K562 (cell line): ENCODE results near the gene VEGFB. TPM values are rescaled to one million over a fixed set of nuclear protein-coding genes. Genes with fewer than 3 reads are reported as not detected.

ENCODE experiments used
- CBX1 ChIP-seq: sonication (generic); IDR thresholded peaks from 2 replicates; pipeline ENCODE4 v1.6.1; 2016; ENCODE audit warnings: antibody characterized with exemption, low read depth, mild to moderate bottlenecking
- CTCFL ChIP-seq: IDR thresholded peaks from 2 replicates; pipeline ENCODE4 v1.6.1; 2011; ENCODE audit warnings: borderline replicate concordance, low read depth, mild to moderate bottlenecking, moderate library complexity, low read length; ENCODE audit not compliant: insufficient read depth, poor library complexity, severe bottlenecking
- ELF2 ChIP-seq: fragments of 250-450 bp; sonication (Bioruptor Pico); IDR thresholded peaks from 2 replicates; pipeline ENCODE4 v1.5.0; 2021; ENCODE audit warnings: mild to moderate bottlenecking
- HIVEP1 ChIP-seq: fragments of 250-450 bp; sonication (Bioruptor Pico); IDR thresholded peaks from 2 replicates; pipeline ENCODE4 v1.4.0; 2020; ENCODE audit warnings: mild to moderate bottlenecking
- KDM2B ChIP-seq: fragments of 250-450 bp; sonication (Bioruptor Pico); IDR thresholded peaks from 2 replicates; pipeline ENCODE4 v1.8.0; 2021; ENCODE audit warnings: mild to moderate bottlenecking, moderate library complexity
- L3MBTL2 ChIP-seq: fragments of 450-650 bp; IDR thresholded peaks from 2 replicates; pipeline ENCODE4 v1.6.1; 2016; ENCODE audit warnings: mild to moderate bottlenecking, moderate library complexity
- NR4A1 ChIP-seq, 2 experiments: fragments of 250-450 bp in 1 of 2; fragments of 450-650 bp in 1 of 2; sonication (Bioruptor Pico) in 1 of 2; IDR thresholded peaks; 2 replicates each; pipeline versions ENCODE4 v1.4.0 to v1.6.1; 2016 to 2020; ENCODE audit warnings: mild to moderate bottlenecking in 2 of 2, missing compliant biosample characterization in 1 of 2, missing genetic modification characterization in 1 of 2, moderate library complexity in 1 of 2
- TARDBP ChIP-seq: fragments of 450-650 bp; IDR thresholded peaks from 2 replicates; pipeline ENCODE4 v1.6.1; 2016
- TBL1XR1 ChIP-seq, 2 experiments: IDR thresholded peaks; 2 replicates each; pipeline ENCODE4 v1.6.1; 2012; ENCODE audit warnings: improper control_type of control experiment in 2 of 2, low read length in 2 of 2, mild to moderate bottlenecking in 1 of 2
- THAP12 ChIP-seq: fragments of 250-450 bp; sonication (Bioruptor Pico); IDR thresholded peaks from 2 replicates; pipeline ENCODE4 v1.9.0; 2021; ENCODE audit warnings: mild to moderate bottlenecking, inconsistent platforms
- ZBED1 ChIP-seq: IDR thresholded peaks from 2 replicates; pipeline ENCODE4 v1.6.1; 2014
- ZFX ChIP-seq: sonication (generic); formaldehyde crosslinking; IDR thresholded peaks from 2 replicates; pipeline ENCODE4 v1.8.0; 2022; ENCODE audit warnings: mild to moderate bottlenecking, missing genetic modification reagents, moderate library complexity
- ZNF347 ChIP-seq: fragments of 450-650 bp; formaldehyde crosslinking; IDR thresholded peaks from 2 replicates; pipeline ENCODE4 v1.4.0; 2020; ENCODE audit warnings: low read depth, mild to moderate bottlenecking, moderate library complexity
- polyA plus RNA-seq, 8 experiments: library from polyadenylated mRNA; depleted of rRNA in 4 of 8; stranded (reverse) in 5 of 8; unstranded in 3 of 8; fragments of >200 nt; fragmentation: Nextera tagmentation in 2 of 8; fragmentation: Illumina TruSeq in 1 of 8; extraction: Ambion mirVana in 2 of 8; extraction: Trizol in 1 of 8; gene quantifications; 2 replicates each; pipeline versions ENCODE4 v1.2.1 to v1.2.3, GENCODE V29; 2011 to 2014; ENCODE audit warnings: inconsistent platforms in 1 of 8, missing spikeins in 1 of 8
- total RNA-seq, 7 experiments: library from RNA; depleted of rRNA in 6 of 7; stranded (reverse); fragments of >200 nt in 6 of 7; fragmentation: Illumina TruSeq in 2 of 7; extraction: Trizol in 2 of 7; gene quantifications; 2 replicates each; pipeline versions ENCODE4 v1.2.1 to v1.2.3, GENCODE V29; 2011 to 2021; ENCODE audit warnings: low replicate concordance in 1 of 7

VEGFB gene
- total and polyA plus RNA-seq, 9 of the 15 experiments (the other 6 are each of a cell fraction or from before 2014, with no cell fraction given): 11.0 to 83.4 (median 25.7) TPM

DNA sequence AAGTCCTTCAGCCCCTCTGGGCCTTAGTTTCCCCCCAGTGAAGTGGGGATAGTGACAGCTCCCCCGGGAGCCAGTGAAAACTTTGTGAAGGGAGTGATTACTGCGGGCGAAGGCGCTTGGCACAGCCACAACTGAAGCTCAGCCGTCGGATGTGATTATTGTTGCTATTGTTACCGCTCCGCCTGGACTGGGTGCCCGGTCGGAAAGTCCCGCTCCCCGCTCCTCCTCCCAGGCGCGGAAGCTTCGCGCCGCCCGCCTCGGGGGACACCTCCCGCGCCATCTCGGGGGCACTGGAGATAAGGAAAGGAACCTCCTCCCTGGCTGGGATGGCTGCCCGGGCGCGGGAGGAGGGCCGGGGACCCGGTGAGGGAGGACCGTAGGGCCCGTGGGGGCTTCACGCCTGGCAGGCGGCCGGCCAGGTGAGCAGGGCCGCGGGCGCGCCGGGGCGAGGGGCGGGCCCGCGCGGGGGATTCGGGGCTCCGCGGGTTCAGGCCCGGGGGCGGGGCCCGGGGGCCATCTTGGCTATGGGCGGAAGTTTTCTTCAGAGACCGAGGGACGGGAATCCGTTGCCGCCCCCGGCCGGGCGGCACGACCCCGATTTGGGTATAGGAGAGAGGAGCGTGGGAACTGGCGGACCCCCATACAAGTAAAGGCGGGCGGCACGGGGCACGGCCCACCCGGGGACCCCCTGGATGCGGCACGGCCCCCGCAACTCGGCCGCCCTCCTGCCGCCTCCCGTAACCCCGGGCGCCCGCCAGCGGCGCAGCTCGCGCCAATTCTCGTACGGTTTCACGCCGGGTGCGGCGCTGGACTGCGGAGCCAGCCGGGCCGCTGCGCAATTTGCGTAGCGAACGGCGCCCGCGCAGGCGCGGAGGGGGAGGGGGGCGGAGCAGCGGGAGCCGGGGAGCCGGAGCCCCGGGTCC is 50.8 kb downstream of the VEGFB start, which contains the start of gene GPR137 (continued):
- 0 out of 2 replicates have a peak, but pooled peaks have one; percentile 33 for TF ChIP-seq NR4A1 (CRISPR knock-in tag; IDR thresholded peaks at IDR 0.05)
- no peak for TF ChIP-seq NR4A1 (tag; IDR thresholded peaks at IDR 0.05)
- no peak for TF ChIP-seq ZNF347 (CRISPR knock-in tag)
- no peak for TF ChIP-seq ZBED1
- TF ChIP-seq THAP12 (CRISPR knock-in tag): peak; percentile 42; the same call in 1 of the 2 replicates
- TF ChIP-seq ELF2 (CRISPR knock-in tag): peak; percentile 99
- TF ChIP-seq KDM2B: no peak
- peak; percentile 71 for TF ChIP-seq ZFX (CRISPR knock-in tag)
- peak; percentile 23 for TF ChIP-seq CTCFL
- TF ChIP-seq HIVEP1: peak; percentile 72; the same call in 1 of the 2 replicates
- TF ChIP-seq TARDBP: 0 out of 2 replicates have a peak, but pooled peaks have one; percentile 42
- peak; percentile 22; the same call in 1 of the 2 replicates for TF ChIP-seq CBX1
- TF ChIP-seq TBL1XR1 (IDR thresholded peaks at IDR 0.05; ENCODE audit: low read length in 2 of 2): peak in 1 of 2 experiments; percentile 99; a peak in 2 of 4 replicates
- peak; percentile 68 for TF ChIP-seq L3MBTL2
- TF ChIP-seq, all 486 proteins: peak for 117
